NB4 (cell line): ENCODE data around the gene ZNF362.

ENCODE experiments used
- MAX ChIP-seq: IDR thresholded peaks from 2 replicates; pipeline ENCODE4 v1.6.1; 2011; ENCODE audit warnings: low read depth, low read length
- MYC ChIP-seq: IDR thresholded peaks from 2 replicates; pipeline ENCODE4 v1.6.1; 2011; ENCODE audit warnings: low read depth, low read length
- POLR2A ChIP-seq: IDR thresholded peaks from 2 replicates; pipeline ENCODE4 v1.6.1; 2011; ENCODE audit warnings: mild to moderate bottlenecking; ENCODE audit not compliant: insufficient read length; ENCODE audit errors: extremely low read depth
- TF ChIP-seq, protein P1 (sequence below): IDR thresholded peaks from one replicate; pipeline ENCODE4 v1.5.1; 2012; ENCODE audit warnings: low read depth, low read length

- TF ChIP-seq, protein P1, sequence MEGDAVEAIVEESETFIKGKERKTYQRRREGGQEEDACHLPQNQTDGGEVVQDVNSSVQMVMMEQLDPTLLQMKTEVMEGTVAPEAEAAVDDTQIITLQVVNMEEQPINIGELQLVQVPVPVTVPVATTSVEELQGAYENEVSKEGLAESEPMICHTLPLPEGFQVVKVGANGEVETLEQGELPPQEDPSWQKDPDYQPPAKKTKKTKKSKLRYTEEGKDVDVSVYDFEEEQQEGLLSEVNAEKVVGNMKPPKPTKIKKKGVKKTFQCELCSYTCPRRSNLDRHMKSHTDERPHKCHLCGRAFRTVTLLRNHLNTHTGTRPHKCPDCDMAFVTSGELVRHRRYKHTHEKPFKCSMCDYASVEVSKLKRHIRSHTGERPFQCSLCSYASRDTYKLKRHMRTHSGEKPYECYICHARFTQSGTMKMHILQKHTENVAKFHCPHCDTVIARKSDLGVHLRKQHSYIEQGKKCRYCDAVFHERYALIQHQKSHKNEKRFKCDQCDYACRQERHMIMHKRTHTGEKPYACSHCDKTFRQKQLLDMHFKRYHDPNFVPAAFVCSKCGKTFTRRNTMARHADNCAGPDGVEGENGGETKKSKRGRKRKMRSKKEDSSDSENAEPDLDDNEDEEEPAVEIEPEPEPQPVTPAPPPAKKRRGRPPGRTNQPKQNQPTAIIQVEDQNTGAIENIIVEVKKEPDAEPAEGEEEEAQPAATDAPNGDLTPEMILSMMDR: no peak
- TF ChIP-seq MAX: no peak
- TF ChIP-seq POLR2A: no peak
- no peak for TF ChIP-seq MYC
These were observed 23.9 kb downstream of the ZNF362 start for GRCh38 chr1:33280091-33280661.
